K562 (cell line): ENCODE results near the gene TRIM24. TPM values are rescaled to one million over a fixed set of nuclear protein-coding genes. Genes with fewer than 3 reads are reported as not detected.
A peak's percentile ranks its signal among the peaks of the same experiment; 100 is the strongest.

ENCODE experiments used
- ATAC-seq: fragments of 200-7000 bp; cut with Tn5 transposase; 3 replicates; pipeline ENCODE4 v1.9.1; 2020; ENCODE audit warnings: moderate library complexity
- BruUV-seq: library from RNA; stranded (reverse); fragments of 400-500 nt; replicated peaks from 2 replicates; lab custom pipeline; 2021; lab: Mats Ljungman, UMichigan
- CTCF ChIA-PET: fragments of 300-600 bp; formaldehyde crosslinking; extraction: SDS; loops from one replicate; lab custom pipeline; 2021; ENCODE audit warnings: low intra/inter-chr PET ratio; lab: Yijun Ruan, JAX
- POLR2A ChIA-PET: fragments of 300-600, 350-650 bp; sonication (Branson Sonifier 250); formaldehyde crosslinking; extraction: SDS; loops from one replicate; lab custom pipeline; 2021; ENCODE audit warnings: antibody characterized with exemption, inconsistent platforms; lab: Yijun Ruan, JAX
- DNase-seq, 4 experiments: peaks; one replicate each; pipeline versions ENCODE4 v3.0.0 to v3.0.0-alpha.2; 2011 to 2018; ENCODE audit warnings: low spot score in 3 of 4, mixed read lengths in 3 of 4; ENCODE audit errors: extremely low read depth in 1 of 4
- FAIRE-seq: peaks from 2 replicates; lab custom pipeline; 2011; peaks lifted over from hg19 to GRCh38; lab: Jason Lieb, UNC
- H2AFZ ChIP-seq: 2 replicates; pipeline ENCODE4 v1.6.0; 2011; ENCODE audit warnings: low read depth, low read length, control low read depth, inconsistent platforms
- H3K27ac ChIP-seq: fragments of 200-600 bp; 3 replicates; pipeline ENCODE4 v1.8.0; 2011; ENCODE audit warnings: low read depth, mild to moderate bottlenecking, control low read depth, inconsistent platforms, low read length, moderate library complexity, mixed read lengths; ENCODE audit errors: extremely low read depth
- H3K27me3 ChIP-seq, 2 experiments: fragments of 300-600 bp in 1 of 2; 2 replicates in 1 of 2; 3 replicates in 1 of 2; pipeline versions ENCODE4 v1.6.0 to v1.8.0; 2011; ENCODE audit warnings: inconsistent platforms in 2 of 2, low read length in 2 of 2, mild to moderate bottlenecking in 1 of 2, mixed read lengths in 1 of 2, moderate library complexity in 1 of 2; ENCODE audit not compliant: control insufficient read depth in 2 of 2, insufficient read depth in 2 of 2
- H3K36me3 ChIP-seq: fragments of 300-600 bp; 3 replicates; pipeline ENCODE4 v1.8.0; 2011; ENCODE audit warnings: mild to moderate bottlenecking, low read length, inconsistent platforms; ENCODE audit not compliant: control insufficient read depth, insufficient read depth
- H3K4me1 ChIP-seq, 2 experiments: fragments of 200-600 bp in 1 of 2; replicated peaks in 1 of 2; 2 replicates in 1 of 2; 3 replicates in 1 of 2; pipeline versions ENCODE4 v1.5.1 to v1.8.0; 2011; ENCODE audit warnings: inconsistent platforms in 2 of 2, low read length in 2 of 2, mild to moderate bottlenecking in 1 of 2, mixed read lengths in 1 of 2, moderate library complexity in 1 of 2; ENCODE audit not compliant: control insufficient read depth in 2 of 2, insufficient read depth in 2 of 2
- H3K4me2 ChIP-seq: 2 replicates; pipeline ENCODE4 v1.6.1; 2011; ENCODE audit warnings: low read length, control low read depth, inconsistent platforms, mixed read lengths; ENCODE audit not compliant: insufficient read depth
- H3K4me3 ChIP-seq: fragments of 200-600 bp; sonication (generic), shearing (Covaris generic); 2 replicates; pipeline ENCODE4 v1.5.1; 2016; ENCODE audit warnings: control low read depth, inconsistent platforms
- H3K79me2 ChIP-seq: fragments of 200-600 bp; 3 replicates; pipeline ENCODE4 v1.8.0; 2011; ENCODE audit warnings: low read length, inconsistent platforms; ENCODE audit not compliant: control insufficient read depth, insufficient read depth
- H3K9ac ChIP-seq, 2 experiments: 2 replicates each; pipeline versions ENCODE4 v1.6.0 to v1.6.1; 2011; ENCODE audit warnings: low read depth in 2 of 2, low read length in 2 of 2, control low read depth in 1 of 2, inconsistent platforms in 1 of 2, mild to moderate bottlenecking in 1 of 2, mixed read lengths in 1 of 2; ENCODE audit not compliant: insufficient read depth in 1 of 2
- H3K9me1 ChIP-seq: one replicate; pipeline ENCODE4 v1.6.0; 2011; ENCODE audit warnings: inconsistent platforms, mild to moderate bottlenecking, low read length, moderate library complexity; ENCODE audit not compliant: control insufficient read depth, insufficient read depth
- H3K9me3 ChIP-seq: replicated peaks from 2 replicates; pipeline ENCODE4 v1.5.1; 2011; ENCODE audit warnings: low read depth, low read length, inconsistent platforms; ENCODE audit not compliant: control insufficient read depth, insufficient read depth
- H4K20me1 ChIP-seq: replicated peaks from 2 replicates; pipeline ENCODE4 v1.6.1; 2011; ENCODE audit warnings: low read length, inconsistent platforms, mixed read lengths; ENCODE audit not compliant: control insufficient read depth, insufficient read depth
- FOXA3 ChIP-seq, 2 experiments: fragments of 450-650 bp in 1 of 2; sonication (generic) in 1 of 2; formaldehyde crosslinking; IDR thresholded peaks in 1 of 2; conservative IDR thresholded peaks in 1 of 2; 2 replicates each; pipeline versions ENCODE4 v1.4.0 to v1.8.0; 2020 to 2022; ENCODE audit warnings: mild to moderate bottlenecking in 2 of 2, missing genetic modification reagents in 1 of 2
- GATAD2A ChIP-seq: fragments of 450-650 bp; IDR thresholded peaks from 2 replicates; pipeline ENCODE4 v1.6.1; 2017
- KDM1A ChIP-seq, 2 experiments: fragments of 450-650 bp; IDR thresholded peaks; 2 replicates each; pipeline ENCODE4 v1.6.1; 2016; ENCODE audit warnings: mild to moderate bottlenecking in 2 of 2
- SOX6 ChIP-seq: fragments of 450-650 bp; IDR thresholded peaks from 2 replicates; pipeline ENCODE4 v1.6.1; 2014; ENCODE audit warnings: mild to moderate bottlenecking
- WGBS: fragments of 100-300 bp; shearing (Covaris generic); methylation state at CpG from one replicate; pipeline ENCODE4 v1.1.6; 2016; ENCODE audit warnings: low coverage, mixed read lengths; ENCODE audit not compliant: insufficient coverage; ENCODE audit errors: missing lambda C conversion rate; 5-methylcytosine and 5-hydroxymethylcytosine counted together
- in situ Hi-C: fragments of 300-500 bp; cut with MboI; formaldehyde crosslinking; loops from 4 replicates; pipeline ENCODE4 v1.15.0; 2018; ENCODE audit warnings: inconsistent platforms, mixed read lengths
- intact Hi-C: fragments of 100-400 bp; cut with micrococcal nuclease; formaldehyde crosslinking; loops from 2 replicates; pipeline ENCODE4 v1.14.2; 2022
- polyA plus RNA-seq, 8 experiments: library from polyadenylated mRNA; depleted of rRNA in 4 of 8; stranded (reverse) in 5 of 8; unstranded in 3 of 8; fragments of >200 nt; fragmentation: Nextera tagmentation in 2 of 8; fragmentation: Illumina TruSeq in 1 of 8; extraction: Ambion mirVana in 2 of 8; extraction: Trizol in 1 of 8; gene quantifications; 2 replicates each; pipeline versions ENCODE4 v1.2.1 to v1.2.3, GENCODE V29; 2011 to 2014; ENCODE audit warnings: inconsistent platforms in 1 of 8, missing spikeins in 1 of 8
- total RNA-seq, 7 experiments: library from RNA; depleted of rRNA in 6 of 7; stranded (reverse); fragments of >200 nt in 6 of 7; fragmentation: Illumina TruSeq in 2 of 7; extraction: Trizol in 2 of 7; gene quantifications; 2 replicates each; pipeline versions ENCODE4 v1.2.1 to v1.2.3, GENCODE V29; 2011 to 2021; ENCODE audit warnings: low replicate concordance in 1 of 7
- TF ChIP-seq, protein P1 (sequence below): fragments of 250-450 bp; sonication (Bioruptor Pico); IDR thresholded peaks from 2 replicates; pipeline ENCODE4 v1.8.0; 2022; ENCODE audit warnings: inconsistent platforms, mild to moderate bottlenecking, moderate library complexity, borderline replicate concordance

Gene TRIM24
- total and polyA plus RNA-seq, 9 of the 15 experiments (the other 6 are each of a cell fraction or from before 2014, with no cell fraction given), result 13.4 to 74.0 (median 41.7) TPM

GRCh38 chr7:138417764-138418163 lies 42.3 kb upstream of the TRIM24 start:
- peak; percentile 23 for ATAC-seq
- Histone ChIP-seq H4K20me1 (no peaks in the 10 kb centered on the region), H3K27me3 (no peaks in the 10 kb centered on the region), H3K79me2 (no peaks in the 10 kb centered on the region), H3K9me3 (no peaks in the 10 kb centered on the region), H3K9ac (no peak overlapping the region), H3K9me1 (no peaks in the 10 kb centered on the region), H3K4me2 (peak overlapping the region; percentile 41), H3K27ac (no peak overlapping the region), H3K4me1 (peaks cover 0 to 12% of the 10 kb centered on the region in 2 experiments; a peak in 2 of 5 replicates), H3K4me3 (no peak overlapping the region), H2AFZ (peak overlapping the region; percentile 5), H3K36me3 (no peaks in the 10 kb centered on the region)
- ChIA-PET CTCF (no interaction called here), POLR2A (interaction anchor here (0.8 to 1.3 kb wide), 4 partner anchors 8 to 29 kb away, joined by 3 to 5 read pairs (median 4); no protein-coding TSS in a partner anchor)
- DNase-seq, result no peak
- peak in 1 of 2 experiments; percentile 10; a peak in 1 of 4 replicates for TF ChIP-seq KDM1A (IDR thresholded peaks at IDR 0.05)
- peak; percentile 18; the same call in 1 of the 2 replicates for TF ChIP-seq SOX6
- no peak for TF ChIP-seq GATAD2A
- TF ChIP-seq, protein P1, sequence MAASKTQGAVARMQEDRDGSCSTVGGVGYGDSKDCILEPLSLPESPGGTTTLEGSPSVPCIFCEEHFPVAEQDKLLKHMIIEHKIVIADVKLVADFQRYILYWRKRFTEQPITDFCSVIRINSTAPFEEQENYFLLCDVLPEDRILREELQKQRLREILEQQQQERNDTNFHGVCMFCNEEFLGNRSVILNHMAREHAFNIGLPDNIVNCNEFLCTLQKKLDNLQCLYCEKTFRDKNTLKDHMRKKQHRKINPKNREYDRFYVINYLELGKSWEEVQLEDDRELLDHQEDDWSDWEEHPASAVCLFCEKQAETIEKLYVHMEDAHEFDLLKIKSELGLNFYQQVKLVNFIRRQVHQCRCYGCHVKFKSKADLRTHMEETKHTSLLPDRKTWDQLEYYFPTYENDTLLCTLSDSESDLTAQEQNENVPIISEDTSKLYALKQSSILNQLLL (CRISPR knock-in tag), result no peak
- peak in 1 of 2 experiments; percentile 49; a peak in 1 of 4 replicates for TF ChIP-seq FOXA3 (CRISPR knock-in tag; conservative IDR thresholded peaks at IDR 0.05 in 1 of 2, IDR thresholded peaks at IDR 0.05 in 1 of 2)
- no peak for FAIRE-seq
- BruUV-seq, result no TSS peak
- in situ Hi-C loops (no loop called here), intact Hi-C loops (no loop called here)
- 27% methylated on average over 1 of the region's 1 CpG for WGBS
